ENCODE data around the gene ABCB9.

DNA sequence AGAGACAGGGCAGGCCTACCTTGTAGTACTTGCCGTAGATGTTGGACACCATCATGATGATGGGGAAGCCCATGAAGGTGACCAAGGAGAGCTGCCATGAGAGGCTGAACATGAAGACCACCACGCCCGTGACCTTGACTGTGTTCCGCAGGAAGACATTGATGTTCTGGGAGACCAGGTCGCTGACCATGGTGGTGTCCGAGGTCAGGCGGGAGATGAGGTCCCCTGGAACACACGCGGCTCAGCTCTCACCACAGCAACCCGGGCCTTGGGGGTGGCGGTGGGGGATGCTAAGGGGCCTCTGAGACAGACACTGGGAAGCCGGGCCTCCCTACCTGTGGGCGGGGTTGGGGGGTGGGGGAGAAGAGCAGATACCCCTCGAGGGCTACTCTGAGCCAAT, 17.7 kb downstream of the ABCB9 start:
- TF ChIP-seq, protein P1, sequence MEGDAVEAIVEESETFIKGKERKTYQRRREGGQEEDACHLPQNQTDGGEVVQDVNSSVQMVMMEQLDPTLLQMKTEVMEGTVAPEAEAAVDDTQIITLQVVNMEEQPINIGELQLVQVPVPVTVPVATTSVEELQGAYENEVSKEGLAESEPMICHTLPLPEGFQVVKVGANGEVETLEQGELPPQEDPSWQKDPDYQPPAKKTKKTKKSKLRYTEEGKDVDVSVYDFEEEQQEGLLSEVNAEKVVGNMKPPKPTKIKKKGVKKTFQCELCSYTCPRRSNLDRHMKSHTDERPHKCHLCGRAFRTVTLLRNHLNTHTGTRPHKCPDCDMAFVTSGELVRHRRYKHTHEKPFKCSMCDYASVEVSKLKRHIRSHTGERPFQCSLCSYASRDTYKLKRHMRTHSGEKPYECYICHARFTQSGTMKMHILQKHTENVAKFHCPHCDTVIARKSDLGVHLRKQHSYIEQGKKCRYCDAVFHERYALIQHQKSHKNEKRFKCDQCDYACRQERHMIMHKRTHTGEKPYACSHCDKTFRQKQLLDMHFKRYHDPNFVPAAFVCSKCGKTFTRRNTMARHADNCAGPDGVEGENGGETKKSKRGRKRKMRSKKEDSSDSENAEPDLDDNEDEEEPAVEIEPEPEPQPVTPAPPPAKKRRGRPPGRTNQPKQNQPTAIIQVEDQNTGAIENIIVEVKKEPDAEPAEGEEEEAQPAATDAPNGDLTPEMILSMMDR (conservative IDR thresholded peaks at IDR 0.05) = no peak
- no peak for TF ChIP-seq ZFX (IDR thresholded peaks at IDR 0.05)

Measured in C4-2B (cell line).